ENCODE results near the gene CRTC1. TPM values are rescaled to one million over a fixed set of nuclear protein-coding genes. Genes with fewer than 3 reads are reported as not detected.

The CRTC1 gene
- total and polyA plus RNA-seq, 2 experiments from 2014 or later: 1.2 to 5.1 TPM

GRCh38 chr19:18737954-18738351, 54.5 kb downstream of the CRTC1 start:
- in situ Hi-C loops (cut with MboI): no loop called here

GRCh38 chr19:18738961-18739690, 55.6 kb downstream of the CRTC1 start:
- H3K27ac ChIP-seq: no peak overlapping the region
- H3K9me3 ChIP-seq (ENCODE audit: low read depth): no peaks in the 10 kb centered on the region
- H3K27me3 ChIP-seq (replicated peaks; ENCODE audit: insufficient read depth): no peaks in the 10 kb centered on the region
- H3K36me3 ChIP-seq (ENCODE audit: low read depth): no peaks in the 10 kb centered on the region
- H3K9me2 ChIP-seq (ENCODE audit: insufficient read depth): no peaks in the 10 kb centered on the region
- H2AFZ ChIP-seq: no peak overlapping the region
- H3K9ac ChIP-seq: no peak overlapping the region
- no peaks in the 10 kb centered on the region for H3K4me1 ChIP-seq (ENCODE audit: insufficient read depth)
- H3K79me2 ChIP-seq (ENCODE audit: insufficient read depth): no peaks in the 10 kb centered on the region
- no peaks in the 10 kb centered on the region for H3F3A ChIP-seq (ENCODE audit: insufficient read depth)
- TF ChIP-seq EZH2phosphoT487 (IDR thresholded peaks at IDR 0.05; ENCODE audit: insufficient read depth, low read depth): no peak
- TF ChIP-seq EZH2 (IDR thresholded peaks at IDR 0.05; ENCODE audit: insufficient read depth, poor library complexity, severe bottlenecking): no peak
- 94 to 95% methylated on average over 20 of the region's 20 CpGs for WGBS, 2 experiments (ENCODE audit: low coverage in 1 of 2, low lambda C conversion rate in 2 of 2, missing lambda C conversion rate in 2 of 2)
- H3K4me3 ChIP-seq: no peak overlapping the region
- H3K4me2 ChIP-seq (ENCODE audit: unreplicated experiment): no peak overlapping the region
- no peaks in the 10 kb centered on the region for H4K20me1 ChIP-seq (ENCODE audit: insufficient read depth)
- no peak for DNase-seq
- in situ Hi-C loops (cut with MboI): no loop called here

More at GRCh38 chr19:18737954-18738351, 54.5 kb downstream of the CRTC1 start:
- Histone ChIP-seq H4K20me1 (ENCODE audit: insufficient read depth) (no peaks in the 10 kb centered on the region), H3K9ac (no peak overlapping the region), H3K9me3 (ENCODE audit: low read depth) (no peaks in the 10 kb centered on the region), H3K36me3 (ENCODE audit: low read depth) (no peaks in the 10 kb centered on the region), H3K27ac (no peak overlapping the region), H3F3A (ENCODE audit: insufficient read depth) (no peaks in the 10 kb centered on the region), H2AFZ (no peak overlapping the region), H3K4me2 (ENCODE audit: unreplicated experiment) (no peak overlapping the region), H3K27me3 (replicated peaks; ENCODE audit: insufficient read depth) (no peaks in the 10 kb centered on the region), H3K4me1 (ENCODE audit: insufficient read depth) (no peaks in the 10 kb centered on the region), H3K4me3 (no peak overlapping the region), H3K9me2 (ENCODE audit: insufficient read depth) (no peaks in the 10 kb centered on the region), H3K79me2 (ENCODE audit: insufficient read depth) (no peaks in the 10 kb centered on the region)
- no peak for DNase-seq
- WGBS, 2 experiments (ENCODE audit: low coverage in 1 of 2, low lambda C conversion rate in 2 of 2, missing lambda C conversion rate in 2 of 2): 43 to 50% methylated on average over 1 of the region's 1 CpG
- TF ChIP-seq EZH2 (IDR thresholded peaks at IDR 0.05; ENCODE audit: insufficient read depth, poor library complexity, severe bottlenecking) (no peak), EZH2phosphoT487 (IDR thresholded peaks at IDR 0.05; ENCODE audit: insufficient read depth, low read depth) (no peak)

GRCh38 chr19:18741124-18742121, 57.9 kb downstream of the CRTC1 start:
- Histone ChIP-seq H4K20me1 (ENCODE audit: insufficient read depth) (no peaks in the 10 kb centered on the region), H3K4me3 (no peak overlapping the region), H3K9me3 (ENCODE audit: low read depth) (no peaks in the 10 kb centered on the region), H3K4me1 (ENCODE audit: insufficient read depth) (no peaks in the 10 kb centered on the region), H3K79me2 (ENCODE audit: insufficient read depth) (no peaks in the 10 kb centered on the region), H3K9me2 (ENCODE audit: insufficient read depth) (no peaks in the 10 kb centered on the region), H3K27me3 (replicated peaks; ENCODE audit: insufficient read depth) (no peaks in the 10 kb centered on the region), H3K9ac (no peak overlapping the region), H2AFZ (no peak overlapping the region), H3K27ac (no peak overlapping the region), H3K36me3 (ENCODE audit: low read depth) (no peaks in the 10 kb centered on the region), H3F3A (ENCODE audit: insufficient read depth) (no peaks in the 10 kb centered on the region), H3K4me2 (ENCODE audit: unreplicated experiment) (no peak overlapping the region)
- in situ Hi-C loops (cut with MboI): no loop called here
- WGBS, 2 experiments (ENCODE audit: low coverage in 1 of 2, low lambda C conversion rate in 2 of 2, missing lambda C conversion rate in 2 of 2): 73 to 76% methylated on average over 20 to 27 of the region's 27 CpGs
- no peak for DNase-seq
- TF ChIP-seq EZH2phosphoT487 (IDR thresholded peaks at IDR 0.05; ENCODE audit: insufficient read depth, low read depth) (no peak), EZH2 (IDR thresholded peaks at IDR 0.05; ENCODE audit: insufficient read depth, poor library complexity, severe bottlenecking) (no peak)

GRCh38 chr19:18742324-18742723, 58.8 kb downstream of the CRTC1 start:
- no peak for TF ChIP-seq EZH2phosphoT487 (IDR thresholded peaks at IDR 0.05; ENCODE audit: insufficient read depth, low read depth)
- TF ChIP-seq EZH2 (IDR thresholded peaks at IDR 0.05; ENCODE audit: insufficient read depth, poor library complexity, severe bottlenecking): no peak
- DNase-seq: no peak
- WGBS, 2 experiments (ENCODE audit: low coverage in 1 of 2, low lambda C conversion rate in 2 of 2, missing lambda C conversion rate in 2 of 2): 94 to 95% methylated on average over 14 of the region's 14 CpGs
- H3F3A ChIP-seq (ENCODE audit: insufficient read depth): no peaks in the 10 kb centered on the region
- no peak overlapping the region for H3K4me3 ChIP-seq
- H3K36me3 ChIP-seq (ENCODE audit: low read depth): no peaks in the 10 kb centered on the region
- no peaks in the 10 kb centered on the region for H3K79me2 ChIP-seq (ENCODE audit: insufficient read depth)
- H3K4me2 ChIP-seq (ENCODE audit: unreplicated experiment): no peak overlapping the region
- H4K20me1 ChIP-seq (ENCODE audit: insufficient read depth): no peaks in the 10 kb centered on the region
- no peak overlapping the region for H3K9ac ChIP-seq
- H3K4me1 ChIP-seq (ENCODE audit: insufficient read depth): no peaks in the 10 kb centered on the region
- H3K27me3 ChIP-seq (replicated peaks; ENCODE audit: insufficient read depth): no peaks in the 10 kb centered on the region
- H3K9me2 ChIP-seq (ENCODE audit: insufficient read depth): no peaks in the 10 kb centered on the region
- H2AFZ ChIP-seq: no peak overlapping the region
- in situ Hi-C loops (cut with MboI): no loop called here
- H3K9me3 ChIP-seq (ENCODE audit: low read depth): no peaks in the 10 kb centered on the region
- no peak overlapping the region for H3K27ac ChIP-seq
